ENCODE measurements around the gene WASL. TPM values are rescaled to one million over a fixed set of nuclear protein-coding genes. Genes with fewer than 3 reads are reported as not detected.

WASL gene
- total RNA-seq, 1 donor = 22.5 TPM

- no peak for TF ChIP-seq CTCF (IDR thresholded peaks at IDR 0.05; ENCODE audit: insufficient read depth, low read depth, low read length)
- peak; percentile 88 for DNase-seq (ENCODE audit: low read depth)
- peak overlapping the region; percentile 95 for H3K4me3 ChIP-seq (ENCODE audit: low read depth, low read length)
These were observed 1.1 kb downstream of the WASL start for GRCh38 chr7:123747620-123748141.

- DNase-seq (ENCODE audit: low read depth) = no peak
These were observed 1.8 kb downstream of the WASL start for GRCh38 chr7:123746931-123747488.

GRCh38 chr7:123746055-123746454 lies 2.7 kb downstream of the WASL start:
- no peak for DNase-seq (ENCODE audit: low read depth)
- no peak for TF ChIP-seq CTCF (IDR thresholded peaks at IDR 0.05; ENCODE audit: insufficient read depth, low read depth, low read length)
- H3K4me3 ChIP-seq (ENCODE audit: low read depth, low read length) = peak overlapping the region; percentile 95

More at GRCh38 chr7:123746931-123747488, 1.8 kb downstream of the WASL start:
- peak overlapping the region; percentile 95 for H3K4me3 ChIP-seq (ENCODE audit: low read depth, low read length)
- TF ChIP-seq CTCF (IDR thresholded peaks at IDR 0.05; ENCODE audit: insufficient read depth, low read depth, low read length) = no peak

- DNase-seq (ENCODE audit: low read depth) = no peak
- TF ChIP-seq CTCF (IDR thresholded peaks at IDR 0.05; ENCODE audit: insufficient read depth, low read depth, low read length) = no peak
- peak overlapping the region; percentile 95 for H3K4me3 ChIP-seq (ENCODE audit: low read depth, low read length)
These were observed 3.4 kb downstream of the WASL start for GRCh38 chr7:123745437-123745836.

- no peak overlapping the region for H3K4me3 ChIP-seq (ENCODE audit: low read depth, low read length)
- no peak for DNase-seq (ENCODE audit: low read depth)
- no peak for TF ChIP-seq CTCF (IDR thresholded peaks at IDR 0.05; ENCODE audit: insufficient read depth, low read depth, low read length)
These were observed 4.4 kb downstream of the WASL start for GRCh38 chr7:123744416-123744815.

- DNase-seq (ENCODE audit: low read depth) = no peak
- TF ChIP-seq CTCF (IDR thresholded peaks at IDR 0.05; ENCODE audit: insufficient read depth, low read depth, low read length) = no peak
These were observed 6.9 kb downstream of the WASL start for GRCh38 chr7:123741940-123742339.

GRCh38 chr7:123738808-123739207 lies 10.0 kb downstream of the WASL start:
- H3K4me3 ChIP-seq (ENCODE audit: low read depth, low read length) = no peak overlapping the region
- TF ChIP-seq CTCF (IDR thresholded peaks at IDR 0.05; ENCODE audit: insufficient read depth, low read depth, low read length) = no peak
- DNase-seq (ENCODE audit: low read depth) = no peak

More at GRCh38 chr7:123741940-123742339, 6.9 kb downstream of the WASL start:
- H3K4me3 ChIP-seq (ENCODE audit: low read depth, low read length) = no peak overlapping the region

All from fibroblast of villous mesenchyme (primary cell).